ENCODE data around the gene OR4K1. TPM values are rescaled to one million over a fixed set of nuclear protein-coding genes. Genes with fewer than 3 reads are reported as not detected.

OR4K1 gene
- not detected in 2 replicates for total RNA-seq

GRCh38 chr14:19930617-19931016 lies at the start of gene OR4K1:
Gene OR4K1, plus strand, starts transcription at chr14:19930917. Its CDS starts 4,750 bp downstream, at chr14:19935667.

GRCh38 chr14:19920021-19920657 lies 10.6 kb upstream of the OR4K1 start, which contains the start of gene OR4K5:
Gene OR4K5, plus strand, starts transcription at chr14:19920607. Its CDS starts 0 bp downstream, at chr14:19920607.

GRCh38 chr14:19975291-19975690 lies 44.6 kb downstream of the OR4K1 start, which contains the start of gene OR4K15:
Gene OR4K15, plus strand, starts transcription at chr14:19975591. Its CDS starts 0 bp downstream, at chr14:19975591.

Other genes starting within 250 kb of the OR4K1 start
- gene OR11H2, start 217.0 kb upstream of the OR4K1 start, total RNA-seq, result not detected in 2 replicates
- gene OR4Q3, start 187.3 kb upstream of the OR4K1 start, total RNA-seq, result not detected in 2 replicates
- not detected in 2 replicates for gene OR4M1, start 157.4 kb upstream of the OR4K1 start, total RNA-seq
- gene OR4N2, start 127.1 kb upstream of the OR4K1 start, total RNA-seq, result not detected in 2 replicates
- gene OR4K2, start 55.8 kb upstream of the OR4K1 start, total RNA-seq, result not detected in 2 replicates
- not detected in 2 replicates for gene OR4K5, start 10.3 kb upstream of the OR4K1 start, total RNA-seq
- gene OR4K15, start 44.7 kb downstream of the OR4K1 start, total RNA-seq, result not detected in 2 replicates
- gene OR4Q2, start 71.2 kb downstream of the OR4K1 start, total RNA-seq, result not detected in 2 replicates
- gene OR4K14, start 88.4 kb downstream of the OR4K1 start, total RNA-seq, result not detected in 2 replicates
- gene OR4K13, start 105.1 kb downstream of the OR4K1 start, total RNA-seq, result not detected in 2 replicates
- gene OR4L1, start 129.1 kb downstream of the OR4K1 start, total RNA-seq, result not detected in 2 replicates
- gene OR4K17, start 179.8 kb downstream of the OR4K1 start, total RNA-seq, result not detected in 2 replicates
- gene OR4N5, start 207.9 kb downstream of the OR4K1 start, total RNA-seq, result not detected in 2 replicates

Measured in smooth muscle cell of the umbilical artery (primary cell).